KMS-11 (cell line): ENCODE data around the gene HCN4.

ENCODE experiments used
- H2AFZ ChIP-seq: fragments of 200-600 bp; sonication (generic); 2 replicates; pipeline ENCODE4 v1.6.1; 2016; ENCODE audit warnings: antibody characterized with exemption, mixed run types, low read depth
- H3K27ac ChIP-seq: fragments of 200-600 bp; sonication (generic); 2 replicates; pipeline ENCODE4 v1.6.1; 2016; ENCODE audit warnings: mild to moderate bottlenecking, mixed run types
- H3K27me3 ChIP-seq: fragments of 200-600 bp; sonication (generic); 2 replicates; pipeline ENCODE4 v1.6.1; 2017; ENCODE audit warnings: mild to moderate bottlenecking, low read depth, mixed run types, moderate library complexity; ENCODE audit not compliant: insufficient read depth
- H3K36me3 ChIP-seq: fragments of 200-600 bp; sonication (generic); 2 replicates; pipeline ENCODE4 v1.6.1; 2017; ENCODE audit warnings: mild to moderate bottlenecking, mixed run types; ENCODE audit not compliant: insufficient read depth
- H3K4me1 ChIP-seq: fragments of 200-600 bp; sonication (generic); 2 replicates; pipeline ENCODE4 v1.6.1; 2016; ENCODE audit warnings: mild to moderate bottlenecking, low read depth, mixed run types; ENCODE audit not compliant: poor library complexity, severe bottlenecking
- H3K4me2 ChIP-seq: fragments of 200-600 bp; sonication (generic); 2 replicates; pipeline ENCODE4 v1.7.0; 2016; ENCODE audit warnings: mild to moderate bottlenecking, mixed run types
- H3K4me3 ChIP-seq: fragments of 200-600 bp; sonication (generic); IDR thresholded peaks from 2 replicates; pipeline ENCODE4 v1.6.1; 2017; ENCODE audit warnings: low read depth, low read length, mixed read lengths; ENCODE audit not compliant: insufficient read depth
- H3K79me2 ChIP-seq: fragments of 200-600 bp; sonication (generic); 2 replicates; pipeline ENCODE4 v1.6.1; 2016; ENCODE audit warnings: low read depth, mixed run types; ENCODE audit not compliant: insufficient read depth
- H3K9ac ChIP-seq: fragments of 200-600 bp; sonication (generic); 2 replicates; pipeline ENCODE4 v1.6.1; 2016; ENCODE audit warnings: mild to moderate bottlenecking, mixed run types
- H4K20me1 ChIP-seq: fragments of 200-600 bp; sonication (generic); 2 replicates; pipeline ENCODE4 v1.6.1; 2016; ENCODE audit warnings: mild to moderate bottlenecking, mixed run types; ENCODE audit not compliant: insufficient read depth
- CTCF ChIP-seq: fragments of 200-600 bp; sonication (generic); conservative IDR thresholded peaks from 2 replicates; pipeline ENCODE4 v1.6.1; 2017; ENCODE audit warnings: low read depth, mild to moderate bottlenecking, antibody characterized with exemption, low read length, moderate library complexity, mixed read lengths

HCN4 gene

DNA sequence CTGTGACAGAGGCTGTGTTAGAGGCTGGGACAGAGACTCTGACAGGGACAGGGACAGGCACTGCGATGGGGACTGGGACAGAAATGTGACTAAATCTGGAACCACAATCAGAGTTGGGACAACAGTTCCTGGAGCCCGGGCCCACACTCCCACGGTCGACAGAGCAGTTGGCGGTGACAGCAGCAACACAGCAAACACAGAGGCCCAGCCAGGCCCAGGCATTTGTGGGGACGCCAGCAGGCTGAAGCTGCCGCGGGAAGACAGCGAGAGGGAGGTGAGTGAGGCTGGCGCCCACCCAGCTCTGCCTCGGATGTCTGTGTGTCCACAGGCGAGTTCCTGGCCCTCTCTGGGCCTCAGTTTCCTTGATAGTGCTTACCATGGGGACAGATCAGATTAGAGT, 9.3 kb upstream of the HCN4 start:
- Histone ChIP-seq H3K4me1 (no peaks in the 10 kb centered on the region), H3K9ac (no peak overlapping the region), H3K4me3 (no peak overlapping the region), H3K27ac (no peak overlapping the region), H3K4me2 (no peak overlapping the region), H2AFZ (no peak overlapping the region), H3K27me3 (no peaks in the 10 kb centered on the region; the same call in 1 of the 2 replicates), H3K36me3 (no peaks in the 10 kb centered on the region), H3K79me2 (no peaks in the 10 kb centered on the region), H4K20me1 (no peaks in the 10 kb centered on the region)
- no peak for TF ChIP-seq CTCF

GRCh38 chr15:73375755-73376305, 7.1 kb upstream of the HCN4 start:
- H3K36me3 ChIP-seq, result no peaks in the 10 kb centered on the region

GRCh38 chr15:73375012-73375411, 6.3 kb upstream of the HCN4 start:
- Histone ChIP-seq H3K27me3 (no peaks in the 10 kb centered on the region; the same call in 1 of the 2 replicates), H3K9ac (no peak overlapping the region), H3K79me2 (no peaks in the 10 kb centered on the region), H3K27ac (no peak overlapping the region), H3K4me3 (no peak overlapping the region), H2AFZ (no peak overlapping the region), H4K20me1 (no peaks in the 10 kb centered on the region), H3K4me1 (no peaks in the 10 kb centered on the region), H3K4me2 (no peak overlapping the region), H3K36me3 (no peaks in the 10 kb centered on the region)
- TF ChIP-seq CTCF, result no peak

More at GRCh38 chr15:73375755-73376305, 7.1 kb upstream of the HCN4 start:
- Histone ChIP-seq H3K79me2 (no peaks in the 10 kb centered on the region), H2AFZ (no peak overlapping the region), H3K9ac (no peak overlapping the region), H4K20me1 (no peaks in the 10 kb centered on the region), H3K4me2 (no peak overlapping the region), H3K4me3 (no peak overlapping the region), H3K27ac (no peak overlapping the region), H3K4me1 (no peaks in the 10 kb centered on the region), H3K27me3 (no peaks in the 10 kb centered on the region; the same call in 1 of the 2 replicates)
- no peak for TF ChIP-seq CTCF

DNA sequence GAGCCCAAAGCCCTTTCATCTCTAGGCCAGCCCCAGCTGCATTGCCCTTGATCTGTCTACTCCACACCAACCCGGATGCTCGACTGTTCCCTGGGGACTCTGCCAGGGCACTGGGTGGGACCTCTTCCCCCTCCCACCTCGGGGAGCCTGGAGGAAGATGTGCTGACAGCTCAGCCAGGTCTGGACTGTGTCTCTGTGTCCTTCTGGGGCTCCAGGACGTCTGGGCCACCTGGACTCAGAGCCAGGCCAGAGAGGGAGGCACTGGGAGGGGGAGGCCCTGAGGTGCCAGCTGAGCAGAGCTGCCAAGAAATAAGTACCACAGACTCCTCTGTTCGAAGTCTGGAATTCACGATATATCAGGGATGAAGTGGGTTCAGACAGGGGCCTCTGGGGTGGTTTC, 5.8 kb upstream of the HCN4 start:
- Histone ChIP-seq H3K27me3 (no peaks in the 10 kb centered on the region; the same call in 1 of the 2 replicates), H3K36me3 (no peaks in the 10 kb centered on the region), H3K4me3 (no peak overlapping the region), H3K27ac (no peak overlapping the region), H2AFZ (no peak overlapping the region), H4K20me1 (no peaks in the 10 kb centered on the region), H3K4me1 (no peaks in the 10 kb centered on the region), H3K79me2 (no peaks in the 10 kb centered on the region), H3K4me2 (no peak overlapping the region), H3K9ac (no peak overlapping the region)
- no peak for TF ChIP-seq CTCF
